NCI-H524 treated with DMSO at 0.1 percent for 48 hours (cell line): Measurements from ENCODE around the gene MYO5A.
"Not testable (repeated sequence)": the region's sequence is repeated elsewhere in the genome, so short reads cannot be mapped to it uniquely, and the experiment has no call there.

ENCODE experiments used
- DNase-seq: peaks from one replicate; lab custom pipeline; 2025; lab: John Stamatoyannopoulos, UW

The MYO5A gene

DNA sequence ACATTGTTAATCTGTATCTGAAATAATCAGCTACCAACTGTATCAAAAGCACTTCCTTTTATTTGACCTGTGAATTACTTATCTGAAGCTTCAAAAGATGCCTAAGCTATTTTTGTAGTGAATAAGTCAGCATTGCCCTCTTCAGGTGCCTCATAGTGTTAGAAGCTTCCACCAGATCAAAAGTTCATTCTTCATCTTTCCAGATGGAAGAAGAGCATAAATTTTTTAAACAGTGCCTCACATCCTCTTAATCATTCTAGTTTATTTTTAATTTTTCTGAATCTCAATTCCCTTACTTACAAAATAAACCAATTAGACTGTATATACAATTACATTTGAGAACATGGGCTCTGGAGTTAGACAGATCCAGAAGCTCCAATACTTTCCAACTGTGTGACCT, 65.0 kb downstream of the MYO5A start:
- no peak for DNase-seq

DNA sequence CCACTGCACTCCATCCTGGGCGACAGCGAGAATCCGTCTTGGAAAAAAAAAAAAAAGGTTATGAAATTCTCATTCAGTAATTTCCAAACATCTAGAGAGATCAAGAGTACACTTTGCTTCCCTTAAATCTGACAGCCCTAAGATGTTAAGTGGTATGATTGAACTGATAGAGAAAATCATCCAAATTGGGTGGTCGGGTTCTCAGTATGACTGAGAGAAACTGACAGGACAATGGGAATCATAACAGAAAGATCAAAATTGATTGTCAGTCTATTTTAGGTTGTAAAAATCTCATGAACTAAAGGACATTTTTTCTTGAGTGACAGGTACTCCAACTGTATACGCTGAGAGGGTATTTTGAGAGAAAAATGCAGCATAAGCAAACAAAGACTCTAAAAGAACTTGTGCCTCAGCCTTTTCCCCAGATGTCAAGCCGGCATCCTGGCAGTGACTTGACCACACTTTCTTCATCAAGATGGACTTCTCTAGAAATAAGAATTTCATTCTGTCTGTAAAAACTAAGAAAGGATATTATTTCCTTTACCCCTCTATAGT, 65.8 kb downstream of the MYO5A start:
- no peak for DNase-seq

DNA sequence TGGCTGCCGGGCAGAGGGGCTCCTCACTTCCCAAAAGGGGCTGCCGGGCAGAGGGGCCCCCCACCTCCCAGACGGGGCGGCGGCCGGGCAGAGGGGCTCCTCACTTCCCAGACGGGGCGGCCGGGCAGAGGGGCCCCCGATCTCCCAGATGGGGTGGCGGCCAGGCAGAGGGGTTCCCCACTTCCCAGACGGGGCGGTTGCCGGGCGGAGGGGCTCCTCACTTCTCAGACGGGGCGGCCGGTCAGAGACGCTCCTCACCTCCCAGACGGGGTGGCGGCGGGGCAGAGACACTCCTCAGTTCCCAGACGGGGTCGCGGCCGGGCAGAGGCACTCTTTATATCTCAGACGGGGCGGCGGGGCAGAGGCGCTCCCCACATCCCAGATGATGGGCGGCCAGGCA, 69.0 kb downstream of the MYO5A start:
- DNase-seq: not testable (repeated sequence)

DNA sequence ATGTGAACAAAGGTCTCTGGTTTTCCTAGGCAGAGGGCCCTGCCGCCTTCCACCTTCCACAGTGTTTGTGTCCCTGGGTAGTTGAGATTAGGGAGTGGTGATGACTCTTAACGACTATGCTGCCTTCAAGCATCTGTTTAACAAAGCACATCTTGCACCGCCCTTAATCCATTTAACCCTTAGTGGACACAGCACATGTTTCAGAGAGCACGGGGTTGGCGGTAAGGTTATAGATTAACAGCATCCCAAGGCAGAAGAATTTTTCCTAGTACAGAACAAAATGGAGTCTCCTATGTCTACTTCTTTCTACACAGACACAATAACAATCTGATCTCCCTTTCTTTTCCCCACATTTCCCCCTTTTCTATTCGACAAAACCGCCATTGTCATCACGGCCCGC, 69.4 kb downstream of the MYO5A start:
- not testable (repeated sequence) for DNase-seq

DNA sequence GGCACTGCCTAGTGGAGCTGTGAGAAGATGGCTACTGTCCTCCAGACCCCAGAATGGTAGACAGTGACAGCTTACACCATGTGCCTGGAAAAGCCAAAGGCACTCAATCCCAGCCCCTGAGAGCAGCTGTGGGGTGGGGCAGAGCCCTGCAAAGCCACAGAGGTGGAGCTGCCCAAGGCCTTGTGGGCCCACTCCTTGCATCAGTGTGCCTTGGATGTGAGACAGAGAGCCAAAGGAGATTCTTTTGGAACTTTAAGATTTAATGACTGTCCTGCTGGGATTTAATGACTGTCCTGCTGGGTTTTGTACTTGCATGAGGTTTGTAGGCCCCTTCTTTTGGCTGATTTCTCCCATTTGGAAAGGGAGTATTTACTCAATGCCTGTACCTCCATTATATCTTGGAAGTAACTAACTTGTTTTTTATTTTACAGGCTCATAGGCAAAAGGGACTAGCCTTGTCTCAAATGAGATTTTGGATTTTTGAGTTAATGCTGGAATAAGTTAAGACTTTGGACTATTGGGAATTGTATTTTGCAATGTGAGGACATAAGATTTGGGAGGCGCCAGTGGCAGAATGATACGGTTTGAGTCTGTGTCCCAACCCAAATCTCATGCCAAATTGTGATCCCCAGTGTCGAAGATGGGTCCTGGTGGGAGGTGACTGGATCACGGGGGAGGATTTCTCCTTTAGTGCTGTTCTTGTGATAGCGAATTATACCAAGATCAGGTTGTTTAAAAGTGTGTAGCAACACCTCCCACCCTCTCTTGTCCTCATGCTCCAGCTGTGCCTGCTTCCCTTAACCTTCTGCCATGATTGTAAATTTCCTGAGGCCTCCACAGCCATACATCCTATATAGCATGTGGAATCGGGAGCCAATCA, 80.4 kb downstream of the MYO5A start:
- DNase-seq: no peak

DNA sequence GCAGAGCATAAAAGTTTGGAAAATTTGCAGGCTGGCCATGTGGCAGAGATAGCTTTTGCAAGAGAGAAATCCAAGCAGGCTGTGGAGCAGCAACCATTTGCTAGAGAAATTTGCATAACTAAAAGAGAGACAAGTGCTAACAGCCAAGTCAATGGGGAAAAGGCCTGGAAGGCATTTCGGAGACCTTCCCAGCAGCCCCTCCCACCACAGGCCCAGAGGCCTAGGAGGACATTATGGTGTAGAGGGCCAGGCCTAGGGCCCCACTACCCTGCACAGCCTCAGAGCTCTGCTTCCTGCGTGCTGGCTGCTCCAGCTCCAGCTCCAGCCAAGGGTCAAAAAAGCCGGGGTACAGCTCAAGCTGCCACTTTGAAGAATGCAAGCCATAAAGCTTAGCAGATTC, 82.7 kb downstream of the MYO5A start:
- no peak for DNase-seq

DNA sequence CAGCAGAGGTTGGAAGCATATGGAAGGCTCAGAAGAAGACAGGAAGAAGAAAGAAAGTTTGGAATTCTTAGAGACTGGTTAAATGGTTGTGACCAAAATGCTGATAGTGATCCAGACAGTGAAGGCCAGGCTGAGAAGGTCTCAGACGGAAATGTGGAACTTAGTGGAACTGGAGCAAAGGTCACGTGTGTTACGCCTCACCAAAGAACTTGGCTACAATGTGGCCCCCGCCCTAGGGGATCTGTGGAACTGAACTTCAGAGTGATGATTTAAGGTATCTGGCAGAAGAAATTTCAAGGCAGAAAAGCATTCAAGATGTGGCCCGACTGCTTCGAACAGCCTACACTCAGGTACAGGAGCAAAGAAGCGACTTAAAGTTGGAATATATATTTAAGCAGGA, 83.1 kb downstream of the MYO5A start:
- DNase-seq: no peak

DNA sequence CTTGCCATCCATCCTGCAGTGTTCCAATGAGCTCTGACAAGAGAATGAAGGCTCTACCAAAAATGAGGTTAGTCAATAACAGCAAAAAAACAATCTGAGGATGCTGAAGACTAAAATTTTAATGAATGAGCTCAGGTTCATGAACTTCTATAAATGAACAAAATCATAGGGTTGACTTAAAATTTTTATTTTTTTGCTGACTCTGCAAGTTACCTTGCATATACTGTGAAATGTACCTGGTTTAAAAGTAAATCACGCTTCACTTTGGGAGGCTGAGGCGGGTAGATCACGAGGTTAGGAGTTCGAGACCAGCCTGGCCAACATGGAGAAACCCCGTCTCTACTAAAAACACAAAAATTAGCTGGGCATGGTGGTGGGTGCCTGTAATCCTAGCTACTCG, 85.5 kb downstream of the MYO5A start:
- not testable (repeated sequence) for DNase-seq

DNA sequence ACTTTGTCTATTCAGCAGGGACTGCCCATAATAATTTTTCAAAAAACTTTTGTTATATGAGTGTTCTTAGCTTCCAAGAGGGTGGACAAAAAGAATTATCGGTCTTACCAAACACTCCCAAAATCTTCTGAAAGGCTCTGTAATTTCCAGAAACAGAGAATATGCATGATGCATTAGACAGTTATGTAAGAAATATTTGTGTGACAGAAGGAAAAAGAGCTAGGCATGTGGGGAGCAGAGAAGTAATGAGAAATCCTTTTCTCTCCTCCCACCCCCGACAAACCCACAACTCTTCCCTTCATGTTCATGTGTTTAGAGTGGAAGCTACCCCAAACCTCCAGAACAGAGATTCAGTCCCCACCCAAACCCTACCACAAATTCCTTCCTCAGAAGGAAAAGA, 86.8 kb downstream of the MYO5A start:
- no peak for DNase-seq

DNA sequence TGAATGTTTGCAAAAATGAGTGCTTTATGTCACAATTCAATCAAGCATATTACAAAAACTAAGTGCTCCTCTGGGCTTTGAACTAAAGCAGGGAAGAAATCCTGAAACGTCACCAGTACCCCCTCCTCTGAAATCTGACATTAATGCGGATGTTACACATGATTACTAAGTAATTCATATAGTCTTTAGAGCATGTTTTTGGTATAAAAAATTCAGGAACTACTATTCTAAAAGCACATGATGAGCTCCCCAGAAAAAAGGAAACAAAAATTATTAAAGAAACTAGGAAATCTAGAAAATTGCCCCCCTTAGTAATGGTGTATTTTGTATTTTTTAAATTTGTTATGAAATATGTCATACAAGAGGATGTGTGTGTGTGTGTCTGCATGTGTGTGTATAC, 87.7 kb downstream of the MYO5A start:
- no peak for DNase-seq

DNA sequence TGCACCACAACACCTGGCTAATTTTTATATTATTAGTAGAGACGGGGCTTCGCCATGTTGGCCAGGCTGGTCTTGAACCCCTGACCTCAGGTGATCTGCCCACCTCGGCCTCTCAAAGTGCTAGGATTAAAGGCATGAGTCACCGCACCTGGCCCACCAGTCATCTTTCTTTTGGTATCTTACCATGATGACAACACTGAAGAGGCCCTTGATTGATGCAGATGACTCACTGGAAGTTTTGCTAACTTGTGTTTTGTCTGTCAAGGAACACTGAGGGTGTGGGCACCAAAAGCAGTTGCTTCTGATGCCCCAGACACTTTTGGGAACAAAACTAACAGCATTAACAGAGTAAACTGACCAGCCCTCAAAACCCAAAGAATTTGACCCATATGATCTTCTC, 88.3 kb downstream of the MYO5A start:
- no peak for DNase-seq

DNA sequence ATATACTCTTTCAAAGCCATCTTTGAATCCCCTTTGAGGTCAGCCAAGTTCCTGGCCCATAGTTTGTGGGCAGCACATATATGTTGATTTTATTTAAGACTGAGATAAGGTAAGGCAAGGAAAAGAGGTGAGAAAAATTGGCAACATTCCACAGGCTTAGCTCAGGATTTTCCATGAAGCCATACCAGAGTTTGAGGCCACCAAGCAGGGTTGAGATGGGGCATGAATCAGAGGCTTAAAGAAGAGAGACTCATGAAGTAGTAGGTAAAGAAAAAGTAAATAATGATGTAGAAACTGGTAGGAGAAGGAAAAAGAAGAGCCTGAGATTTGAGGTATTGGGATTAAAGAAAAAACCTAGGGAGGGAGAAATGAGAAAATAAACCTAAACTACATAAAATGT, 89.2 kb downstream of the MYO5A start:
- DNase-seq: no peak

DNA sequence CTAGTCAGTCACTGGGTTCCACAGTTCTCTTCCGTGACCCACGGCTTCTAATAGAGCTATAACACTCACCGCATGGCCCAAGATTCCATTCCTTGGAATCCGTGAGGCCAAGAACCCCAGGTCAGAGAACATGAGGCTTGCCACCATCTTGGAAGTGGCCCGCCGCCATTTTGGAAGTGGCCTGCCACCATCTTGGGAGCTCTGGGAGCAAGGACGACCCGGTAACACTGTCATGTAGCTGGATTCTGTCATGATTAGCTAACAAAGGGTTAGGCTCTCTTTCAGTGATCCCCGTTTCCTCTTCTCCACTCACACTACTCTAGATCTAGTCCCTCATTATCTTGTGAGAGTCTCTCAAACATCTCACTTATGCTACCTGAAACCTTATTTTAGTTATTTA, 89.6 kb downstream of the MYO5A start:
- not testable (repeated sequence) for DNase-seq

DNA sequence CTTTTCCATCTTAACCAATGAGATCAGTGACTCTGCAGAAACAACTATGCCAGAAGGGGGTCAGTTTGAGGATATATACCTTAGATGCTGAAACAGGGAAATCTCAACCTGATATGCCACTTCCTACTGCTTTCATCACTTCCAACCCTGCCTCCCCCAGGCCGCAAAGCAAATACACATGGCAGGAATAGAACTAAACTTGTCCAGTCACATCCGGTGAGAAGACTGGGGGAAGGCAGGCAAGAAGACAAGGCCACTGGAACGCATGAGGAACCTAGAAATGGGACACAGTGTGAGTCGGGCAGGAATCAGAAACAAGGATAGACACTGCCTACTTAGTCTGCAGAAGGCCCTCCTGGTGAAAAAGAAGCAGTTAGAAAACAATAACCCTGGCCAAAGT, 90.6 kb downstream of the MYO5A start:
- no peak for DNase-seq

DNA sequence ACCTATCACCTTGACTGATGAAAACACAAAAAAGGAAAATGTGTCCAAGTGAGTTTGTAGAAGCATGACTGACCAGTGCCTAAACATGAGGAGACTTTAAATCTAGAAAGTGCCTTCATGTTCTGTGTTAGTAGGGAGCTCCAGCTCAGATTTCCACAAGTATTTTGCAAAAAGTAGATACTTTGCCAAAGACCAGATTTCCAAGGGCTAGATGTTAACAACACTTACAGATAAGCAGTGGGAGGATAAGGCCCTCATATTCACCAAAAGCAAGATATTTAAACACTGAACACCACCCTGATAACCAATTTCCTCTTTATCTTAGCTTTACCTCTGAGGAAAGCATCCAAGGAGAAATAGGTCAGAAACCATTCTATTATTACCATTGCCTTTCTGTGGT, 91.0 kb downstream of the MYO5A start:
- DNase-seq: no peak

DNA sequence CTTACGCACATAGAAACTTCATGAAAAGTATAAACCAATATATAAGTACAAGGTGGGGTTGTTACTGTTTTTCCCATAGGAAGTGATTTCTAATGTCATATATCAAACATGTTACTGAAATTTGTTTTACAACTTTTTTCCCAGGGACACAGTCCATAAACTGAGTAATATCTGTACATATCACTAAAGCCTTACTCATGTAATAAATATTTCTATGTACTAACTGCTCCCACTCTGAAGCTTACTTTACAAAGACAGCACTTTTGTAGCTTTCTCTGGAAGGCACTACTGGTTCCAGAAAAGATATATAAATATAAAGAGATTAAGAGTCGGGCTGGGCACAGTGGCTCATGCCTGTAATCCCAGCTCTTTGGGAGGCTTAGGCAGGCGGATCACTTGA, 91.7 kb downstream of the MYO5A start:
- DNase-seq: no peak

DNA sequence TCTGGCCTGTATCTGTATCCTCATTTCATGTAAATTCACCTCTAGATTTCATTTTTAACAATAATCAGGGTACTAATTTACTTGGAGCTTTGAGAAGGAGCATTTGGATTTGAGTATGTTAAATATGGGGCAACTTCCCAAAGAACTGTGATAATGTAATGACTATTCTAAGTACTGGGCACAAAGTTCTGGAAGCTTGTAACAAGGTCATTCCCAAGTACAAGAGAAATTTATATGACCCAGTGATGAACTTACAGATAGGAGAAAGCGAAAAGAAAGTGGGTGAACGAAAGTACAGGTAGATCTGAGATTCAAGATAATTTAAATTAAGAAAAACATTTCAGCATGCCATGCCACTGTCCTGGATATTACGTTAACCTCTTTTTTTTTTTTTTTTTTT, 93.8 kb downstream of the MYO5A start:
- DNase-seq: no peak

DNA sequence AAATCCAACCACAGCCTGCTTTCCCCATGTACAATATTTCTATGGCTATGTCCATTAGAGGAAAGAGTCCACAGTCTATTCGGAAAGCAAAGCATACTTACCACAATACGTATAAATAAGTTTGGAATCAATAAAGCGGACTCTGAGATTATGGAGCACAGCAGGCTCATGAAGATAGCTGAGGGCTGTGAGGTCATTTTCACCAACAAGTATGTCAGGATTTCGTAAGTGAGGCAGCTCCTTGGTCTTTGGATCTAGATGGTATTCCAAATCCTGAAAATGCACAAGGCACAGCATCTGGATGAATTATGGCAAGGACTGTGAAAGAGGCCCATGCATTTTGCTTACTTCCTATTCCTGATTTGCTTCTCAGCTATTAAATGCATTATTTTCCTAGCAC, 100.4 kb downstream of the MYO5A start:
- DNase-seq: no peak

DNA sequence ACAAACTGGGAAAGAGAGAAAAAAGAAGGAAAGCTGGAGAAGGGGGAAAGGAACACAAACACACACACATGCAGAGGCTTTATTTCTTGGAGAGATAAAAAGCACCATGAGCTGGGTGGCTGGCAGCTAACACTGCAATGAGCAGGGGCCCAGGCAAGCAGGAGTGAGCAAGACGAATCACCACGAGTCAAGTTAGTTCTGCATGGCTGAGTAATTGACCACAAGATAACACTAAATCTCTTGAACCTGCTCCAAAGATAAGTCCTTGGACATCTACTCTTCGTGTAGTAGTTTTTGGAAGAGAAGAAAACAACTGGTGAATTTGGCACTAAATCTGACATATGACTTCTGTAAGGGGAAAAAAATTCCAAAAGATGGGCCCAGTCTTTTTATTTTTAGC, 100.9 kb downstream of the MYO5A start:
- DNase-seq: no peak

DNA sequence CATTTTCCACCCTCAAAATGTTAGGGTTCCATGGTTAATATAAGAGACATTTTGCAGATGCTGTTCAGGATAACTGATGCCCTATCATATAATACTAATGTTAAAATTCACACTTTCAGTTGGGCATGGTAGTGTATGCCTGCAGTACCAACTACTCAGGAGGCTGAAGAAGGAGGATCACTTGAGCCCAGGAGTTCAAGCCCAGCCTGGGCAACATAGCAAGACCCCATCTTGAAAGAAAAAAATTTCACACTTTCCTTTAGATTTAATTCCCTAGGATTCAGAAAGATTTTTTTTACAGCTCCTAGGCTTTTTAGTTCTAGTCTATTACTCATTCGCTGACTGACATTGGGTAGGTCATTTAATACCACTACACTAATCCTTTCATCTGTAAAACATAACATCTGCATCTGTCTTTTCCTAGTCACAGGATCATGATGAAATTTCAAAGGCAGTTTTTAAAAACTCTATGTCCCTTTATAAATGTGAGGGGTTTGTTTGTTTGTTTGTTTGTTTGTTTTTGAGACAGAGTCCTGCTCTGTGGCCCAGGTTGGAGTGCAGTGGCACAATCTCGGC, 103.7 kb downstream of the MYO5A start:
- no peak for DNase-seq

DNA sequence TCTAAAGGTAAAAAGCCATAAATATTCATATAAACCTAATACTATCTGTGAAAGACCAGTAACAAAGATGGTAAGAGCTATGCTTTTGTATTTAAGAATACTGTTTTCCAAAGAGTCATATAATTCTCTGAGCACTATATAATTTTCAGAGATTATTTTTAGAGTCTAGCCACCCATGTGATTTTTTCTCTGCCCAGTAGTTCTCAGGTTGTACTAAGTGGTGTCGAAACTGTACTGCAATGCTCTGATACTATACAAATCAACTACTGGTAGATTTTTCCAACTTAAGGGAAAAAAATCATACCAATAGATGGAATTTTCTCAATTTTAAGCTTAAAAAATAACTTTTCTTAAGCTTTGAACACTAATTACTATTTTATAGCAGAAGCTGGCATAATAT, 104.8 kb downstream of the MYO5A start:
- DNase-seq: no peak

DNA sequence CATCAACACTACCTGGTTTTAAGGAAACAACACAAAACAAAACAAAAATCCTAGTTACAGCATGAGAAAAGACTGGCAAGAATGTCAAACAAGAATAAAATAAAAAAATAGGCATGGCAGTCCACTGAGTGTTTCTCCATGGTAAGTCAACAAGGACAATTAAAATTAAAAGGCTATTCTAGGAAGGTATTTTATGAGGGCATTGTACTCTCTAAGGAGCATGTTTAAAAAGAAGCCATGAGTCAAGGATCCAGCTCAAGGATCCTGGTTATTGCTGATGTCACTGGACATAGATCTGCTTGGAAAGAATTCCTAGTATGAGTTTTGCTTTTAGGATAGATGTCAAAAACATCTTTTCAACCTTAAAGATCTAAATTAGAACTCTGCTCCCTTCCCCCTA, 106.7 kb downstream of the MYO5A start:
- DNase-seq: no peak

DNA sequence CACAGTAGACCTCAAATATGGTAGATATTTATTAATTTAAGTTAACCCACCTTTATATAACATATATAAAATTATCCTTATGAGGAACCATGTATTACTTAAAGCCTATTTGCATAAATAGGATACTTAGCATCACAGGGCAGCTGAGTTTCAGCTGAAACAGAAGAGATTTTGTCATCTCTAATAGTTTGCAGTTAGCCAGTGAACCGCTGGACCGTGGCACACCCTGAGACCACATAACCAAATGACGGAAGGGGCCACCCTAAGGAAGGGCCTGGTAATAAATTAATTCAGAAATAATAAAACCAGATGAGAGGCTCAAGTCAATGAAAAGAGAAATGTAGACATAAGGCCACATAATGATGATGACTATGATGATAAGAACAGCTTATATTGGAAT, 107.7 kb downstream of the MYO5A start:
- no peak for DNase-seq

DNA sequence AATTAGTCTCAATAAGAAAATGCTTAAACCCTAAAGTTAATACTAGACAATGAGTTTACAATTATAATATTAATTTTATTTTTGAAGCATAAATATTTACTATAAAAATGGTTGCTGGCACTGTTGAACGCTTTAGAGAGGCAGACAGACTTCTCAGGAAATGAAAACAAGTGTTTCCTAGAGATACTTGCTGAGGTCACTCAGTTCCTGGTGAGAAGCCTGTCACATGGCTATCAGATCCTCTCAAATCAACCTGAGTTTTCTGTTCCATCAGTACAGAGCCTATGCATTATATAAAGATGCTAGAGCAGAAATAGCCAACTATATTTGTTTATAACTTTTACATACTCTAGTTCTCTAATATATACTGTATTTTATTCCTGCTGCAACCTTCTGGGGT, 109.2 kb downstream of the MYO5A start:
- DNase-seq: no peak
